ENCODE measurements around the gene SLC3A2.

Gene SLC3A2

GRCh38 chr11:62844154-62844553 lies 36.5 kb upstream of the SLC3A2 start:
- H3K27me3 ChIP-seq (ENCODE audit: low read depth): no peaks in the 10 kb centered on the region
- DNase-seq (ENCODE audit: low spot score in 2 of 2): no peak
- H3K36me3 ChIP-seq (replicated peaks): 0 out of 2 replicates have a peak, but pooled peaks cover 2% of the 10 kb centered on the region
- H3K9me3 ChIP-seq: no peaks in the 10 kb centered on the region
- in situ Hi-C loops (cut with MboI; ENCODE audit: low sequenced_read_pairs): no loop called here
- H3K4me1 ChIP-seq: peaks cover 15% of the 10 kb centered on the region
- H3K4me3 ChIP-seq: no peak overlapping the region

GRCh38 chr11:62846177-62846576 lies 34.5 kb upstream of the SLC3A2 start:
- Histone ChIP-seq H3K36me3 (replicated peaks) (no peaks in the 10 kb centered on the region), H3K27me3 (ENCODE audit: low read depth) (no peaks in the 10 kb centered on the region), H3K4me3 (no peak overlapping the region), H3K4me1 (peaks cover 11% of the 10 kb centered on the region), H3K9me3 (no peaks in the 10 kb centered on the region)
- in situ Hi-C loops (cut with MboI; ENCODE audit: low sequenced_read_pairs): no loop called here
- no peak for DNase-seq (ENCODE audit: low spot score in 2 of 2)

GRCh38 chr11:62847767-62848314 lies 32.9 kb upstream of the SLC3A2 start:
- no peak for DNase-seq (ENCODE audit: low spot score in 2 of 2)
- in situ Hi-C loops (cut with MboI; ENCODE audit: low sequenced_read_pairs): no loop called here
- H3K4me1 ChIP-seq: peaks cover 2% of the 10 kb centered on the region
- no peaks in the 10 kb centered on the region for H3K9me3 ChIP-seq
- H3K27me3 ChIP-seq (ENCODE audit: low read depth): no peaks in the 10 kb centered on the region
- peaks cover 12% of the 10 kb centered on the region for H3K36me3 ChIP-seq (replicated peaks)
- H3K4me3 ChIP-seq: no peak overlapping the region

- Histone ChIP-seq H3K4me1 (peaks cover 9% of the 10 kb centered on the region), H3K27me3 (ENCODE audit: low read depth) (no peaks in the 10 kb centered on the region), H3K36me3 (replicated peaks) (peaks cover 40% of the 10 kb centered on the region), H3K9me3 (no peaks in the 10 kb centered on the region), H3K4me3 (no peak overlapping the region; the same call in 1 of the 2 replicates)
- in situ Hi-C loops (cut with MboI; ENCODE audit: low sequenced_read_pairs): no loop called here
- peak; percentile 58 to 67 for DNase-seq (ENCODE audit: low spot score in 2 of 2)
These were observed 29.5 kb upstream of the SLC3A2 start for GRCh38 chr11:62850911-62851806.

GRCh38 chr11:62851807-62852522 lies 28.7 kb upstream of the SLC3A2 start:
- H3K27me3 ChIP-seq (ENCODE audit: low read depth): no peaks in the 10 kb centered on the region
- in situ Hi-C loops (cut with MboI; ENCODE audit: low sequenced_read_pairs): no loop called here
- no peaks in the 10 kb centered on the region for H3K9me3 ChIP-seq
- peaks cover 41% of the 10 kb centered on the region for H3K36me3 ChIP-seq (replicated peaks)
- H3K4me3 ChIP-seq: no peak overlapping the region; the same call in 1 of the 2 replicates
- no peak for DNase-seq (ENCODE audit: low spot score in 2 of 2)
- peaks cover 9% of the 10 kb centered on the region for H3K4me1 ChIP-seq

- Histone ChIP-seq H3K36me3 (replicated peaks) (peaks cover 44% of the 10 kb centered on the region), H3K27me3 (ENCODE audit: low read depth) (no peaks in the 10 kb centered on the region), H3K4me3 (peak overlapping the region; percentile 96), H3K4me1 (peaks cover 9% of the 10 kb centered on the region), H3K9me3 (no peaks in the 10 kb centered on the region)
- DNase-seq (ENCODE audit: low spot score in 2 of 2): no peak
- in situ Hi-C loops (cut with MboI; ENCODE audit: low sequenced_read_pairs): no loop called here
These were observed 28.0 kb upstream of the SLC3A2 start for GRCh38 chr11:62852523-62853188.

- in situ Hi-C loops (cut with MboI; ENCODE audit: low sequenced_read_pairs): no loop called here
- Histone ChIP-seq H3K36me3 (replicated peaks) (peaks cover 44% of the 10 kb centered on the region), H3K4me3 (peak overlapping the region; percentile 96), H3K27me3 (ENCODE audit: low read depth) (no peaks in the 10 kb centered on the region), H3K9me3 (no peaks in the 10 kb centered on the region), H3K4me1 (peaks cover 11% of the 10 kb centered on the region)
- no peak for DNase-seq (ENCODE audit: low spot score in 2 of 2)
These were observed 27.3 kb upstream of the SLC3A2 start for GRCh38 chr11:62853279-62853965.

- Histone ChIP-seq H3K4me1 (peaks cover 12% of the 10 kb centered on the region), H3K27me3 (ENCODE audit: low read depth) (no peaks in the 10 kb centered on the region), H3K4me3 (peak overlapping the region; percentile 96), H3K36me3 (replicated peaks) (peaks cover 45% of the 10 kb centered on the region), H3K9me3 (no peaks in the 10 kb centered on the region)
- in situ Hi-C loops (cut with MboI; ENCODE audit: low sequenced_read_pairs): no loop called here
- DNase-seq (ENCODE audit: low spot score in 2 of 2): no peak
These were observed 26.5 kb upstream of the SLC3A2 start for GRCh38 chr11:62854013-62854824.

GRCh38 chr11:62854825-62855570 lies 25.7 kb upstream of the SLC3A2 start:
- no peak for DNase-seq (ENCODE audit: low spot score in 2 of 2)
- Histone ChIP-seq H3K9me3 (no peaks in the 10 kb centered on the region), H3K36me3 (replicated peaks) (peaks cover 53% of the 10 kb centered on the region), H3K27me3 (ENCODE audit: low read depth) (no peaks in the 10 kb centered on the region), H3K4me3 (peak overlapping the region; percentile 96), H3K4me1 (peaks cover 20% of the 10 kb centered on the region)
- in situ Hi-C loops (cut with MboI; ENCODE audit: low sequenced_read_pairs): no loop called here

- peak; percentile 97 to 98 for DNase-seq (ENCODE audit: low spot score in 2 of 2)
- peaks cover 27% of the 10 kb centered on the region for H3K4me1 ChIP-seq
- peak overlapping the region; percentile 96 for H3K4me3 ChIP-seq
- in situ Hi-C loops (cut with MboI; ENCODE audit: low sequenced_read_pairs): no loop called here
- no peaks in the 10 kb centered on the region for H3K27me3 ChIP-seq (ENCODE audit: low read depth)
- H3K9me3 ChIP-seq: no peaks in the 10 kb centered on the region
- peaks cover 61% of the 10 kb centered on the region for H3K36me3 ChIP-seq (replicated peaks)
These were observed 24.9 kb upstream of the SLC3A2 start for GRCh38 chr11:62855571-62856332.

GRCh38 chr11:62856333-62856895 lies 24.3 kb upstream of the SLC3A2 start:
- H3K4me3 ChIP-seq: peak overlapping the region; percentile 96
- peaks cover 34% of the 10 kb centered on the region for H3K4me1 ChIP-seq
- DNase-seq (ENCODE audit: low spot score in 2 of 2): no peak
- in situ Hi-C loops (cut with MboI; ENCODE audit: low sequenced_read_pairs): no loop called here
- H3K9me3 ChIP-seq: no peaks in the 10 kb centered on the region
- no peaks in the 10 kb centered on the region for H3K27me3 ChIP-seq (ENCODE audit: low read depth)
- peaks cover 67% of the 10 kb centered on the region for H3K36me3 ChIP-seq (replicated peaks)
